HEK293 (cell line): ENCODE results near the gene COQ8A.

Experiments used
- YY1 ChIP-seq: fragments of 450-650 bp; formaldehyde crosslinking; IDR thresholded peaks from 2 replicates; pipeline ENCODE4 v1.5.1; 2018; ENCODE audit warnings: missing biosample characterization, missing genetic modification characterization
- ZNF10 ChIP-seq: fragments of 450-650 bp; formaldehyde crosslinking; IDR thresholded peaks from 2 replicates; pipeline ENCODE4 v1.5.1; 2017; ENCODE audit warnings: missing biosample characterization, missing genetic modification characterization
- ZNF121 ChIP-seq: fragments of 450-650 bp; formaldehyde crosslinking; IDR thresholded peaks from 2 replicates; pipeline ENCODE4 v1.5.1; 2016; ENCODE audit warnings: missing biosample characterization, missing genetic modification characterization
- ZNF24 ChIP-seq: fragments of 450-650 bp; formaldehyde crosslinking; IDR thresholded peaks from 2 replicates; pipeline ENCODE4 v1.5.1; 2016; ENCODE audit warnings: missing biosample characterization, missing genetic modification characterization
- ZNF248 ChIP-seq: fragments of 450-650 bp; formaldehyde crosslinking; IDR thresholded peaks from 2 replicates; pipeline ENCODE4 v1.5.1; 2017; ENCODE audit warnings: missing biosample characterization, missing genetic modification characterization
- ZNF549 ChIP-seq: fragments of 450-650 bp; IDR thresholded peaks from 2 replicates; pipeline ENCODE4 v1.5.1; 2018; ENCODE audit warnings: missing biosample characterization, missing genetic modification characterization, mild to moderate bottlenecking, inconsistent platforms, moderate library complexity
- ZNF660 ChIP-seq: fragments of 450-650 bp; IDR thresholded peaks from 2 replicates; pipeline ENCODE4 v1.5.1; 2018; ENCODE audit warnings: missing biosample characterization, mild to moderate bottlenecking, missing genetic modification characterization
- ZNF670 ChIP-seq: fragments of 450-650 bp; formaldehyde crosslinking; IDR thresholded peaks from 2 replicates; pipeline ENCODE4 v1.5.1; 2016; ENCODE audit warnings: missing biosample characterization, missing genetic modification characterization, low read depth
- ZNF843 ChIP-seq: fragments of 450-650 bp; formaldehyde crosslinking; IDR thresholded peaks from 2 replicates; pipeline ENCODE4 v1.5.1; 2016; ENCODE audit warnings: missing biosample characterization, missing genetic modification characterization
- TF ChIP-seq, protein P1 (sequence below): fragments of 450-650 bp; formaldehyde crosslinking; IDR thresholded peaks from 2 replicates; pipeline ENCODE4 v1.5.1; 2016; ENCODE audit warnings: missing biosample characterization, missing genetic modification characterization
- TF ChIP-seq, protein P2 (sequence below): fragments of 450-650 bp; formaldehyde crosslinking; IDR thresholded peaks from 2 replicates; pipeline ENCODE4 v1.5.1; 2016; ENCODE audit warnings: missing biosample characterization, missing genetic modification characterization
- TF ChIP-seq, protein P3 (sequence below): fragments of 450-650 bp; formaldehyde crosslinking; IDR thresholded peaks from 2 replicates; pipeline ENCODE4 v1.5.1; 2016; ENCODE audit warnings: missing biosample characterization, missing genetic modification characterization, borderline replicate concordance
- TF ChIP-seq, protein P4 (sequence below): IDR thresholded peaks from 2 replicates; pipeline ENCODE4 v1.6.1; 2011; ENCODE audit warnings: mild to moderate bottlenecking, low read depth, low read length, borderline replicate concordance
- TF ChIP-seq, protein P5 (sequence below): fragments of 450-650 bp; formaldehyde crosslinking; IDR thresholded peaks from 2 replicates; pipeline ENCODE4 v1.5.1; 2016; ENCODE audit warnings: missing biosample characterization, missing genetic modification characterization, low read depth

DNA sequence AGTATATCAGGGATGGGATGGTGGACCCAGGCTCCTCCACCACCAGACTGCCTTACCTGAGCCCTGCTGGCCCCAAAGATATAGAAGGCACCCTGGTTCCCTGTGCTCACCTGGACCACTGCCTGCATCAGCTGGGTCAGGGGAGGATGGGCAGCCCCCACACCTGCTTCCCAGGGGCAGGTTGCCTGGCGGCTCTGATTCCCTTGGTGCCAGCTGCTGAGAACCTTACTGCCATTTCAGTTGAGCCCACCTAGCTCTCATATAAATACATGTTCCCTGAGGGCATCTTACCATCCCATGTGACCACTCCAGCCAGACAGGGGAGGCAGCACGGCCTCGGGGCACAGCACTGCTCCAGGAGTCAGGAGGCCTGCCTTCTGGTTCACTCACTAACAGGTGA is 45.3 kb upstream of the COQ8A start:
- TF ChIP-seq ZNF843 (tag by site-specific recombination) (no peak), ZNF670 (tag by site-specific recombination) (no peak), YY1 (tag by site-specific recombination) (no peak), ZNF248 (tag by site-specific recombination) (no peak), ZNF660 (tag by site-specific recombination) (no peak), ZNF121 (tag by site-specific recombination) (no peak), ZNF24 (tag by site-specific recombination) (no peak), ZNF549 (tag by site-specific recombination) (no peak), ZNF10 (tag by site-specific recombination) (no peak)
- TF ChIP-seq, protein P1, sequence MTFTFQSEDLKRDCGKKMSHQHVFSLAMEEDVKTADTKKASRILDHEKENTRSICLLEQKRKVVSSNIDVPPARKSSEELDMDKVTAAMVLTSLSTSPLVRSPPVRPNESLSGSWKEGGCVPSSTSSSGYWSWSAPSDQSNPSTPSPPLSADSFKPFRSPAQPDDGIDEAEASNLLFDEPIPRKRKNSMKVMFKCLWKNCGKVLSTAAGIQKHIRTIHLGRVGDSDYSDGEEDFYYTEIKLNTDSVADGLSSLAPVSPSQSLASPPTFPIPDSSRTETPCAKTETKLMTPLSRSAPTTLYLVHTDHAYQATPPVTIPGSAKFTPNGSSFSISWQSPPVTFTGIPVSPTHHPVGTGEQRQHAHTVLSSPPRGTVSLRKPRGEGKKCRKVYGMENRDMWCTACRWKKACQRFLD (tag by site-specific recombination) = no peak
- TF ChIP-seq, protein P2, sequence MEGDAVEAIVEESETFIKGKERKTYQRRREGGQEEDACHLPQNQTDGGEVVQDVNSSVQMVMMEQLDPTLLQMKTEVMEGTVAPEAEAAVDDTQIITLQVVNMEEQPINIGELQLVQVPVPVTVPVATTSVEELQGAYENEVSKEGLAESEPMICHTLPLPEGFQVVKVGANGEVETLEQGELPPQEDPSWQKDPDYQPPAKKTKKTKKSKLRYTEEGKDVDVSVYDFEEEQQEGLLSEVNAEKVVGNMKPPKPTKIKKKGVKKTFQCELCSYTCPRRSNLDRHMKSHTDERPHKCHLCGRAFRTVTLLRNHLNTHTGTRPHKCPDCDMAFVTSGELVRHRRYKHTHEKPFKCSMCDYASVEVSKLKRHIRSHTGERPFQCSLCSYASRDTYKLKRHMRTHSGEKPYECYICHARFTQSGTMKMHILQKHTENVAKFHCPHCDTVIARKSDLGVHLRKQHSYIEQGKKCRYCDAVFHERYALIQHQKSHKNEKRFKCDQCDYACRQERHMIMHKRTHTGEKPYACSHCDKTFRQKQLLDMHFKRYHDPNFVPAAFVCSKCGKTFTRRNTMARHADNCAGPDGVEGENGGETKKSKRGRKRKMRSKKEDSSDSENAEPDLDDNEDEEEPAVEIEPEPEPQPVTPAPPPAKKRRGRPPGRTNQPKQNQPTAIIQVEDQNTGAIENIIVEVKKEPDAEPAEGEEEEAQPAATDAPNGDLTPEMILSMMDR (tag by site-specific recombination) = no peak
- TF ChIP-seq, protein P3, sequence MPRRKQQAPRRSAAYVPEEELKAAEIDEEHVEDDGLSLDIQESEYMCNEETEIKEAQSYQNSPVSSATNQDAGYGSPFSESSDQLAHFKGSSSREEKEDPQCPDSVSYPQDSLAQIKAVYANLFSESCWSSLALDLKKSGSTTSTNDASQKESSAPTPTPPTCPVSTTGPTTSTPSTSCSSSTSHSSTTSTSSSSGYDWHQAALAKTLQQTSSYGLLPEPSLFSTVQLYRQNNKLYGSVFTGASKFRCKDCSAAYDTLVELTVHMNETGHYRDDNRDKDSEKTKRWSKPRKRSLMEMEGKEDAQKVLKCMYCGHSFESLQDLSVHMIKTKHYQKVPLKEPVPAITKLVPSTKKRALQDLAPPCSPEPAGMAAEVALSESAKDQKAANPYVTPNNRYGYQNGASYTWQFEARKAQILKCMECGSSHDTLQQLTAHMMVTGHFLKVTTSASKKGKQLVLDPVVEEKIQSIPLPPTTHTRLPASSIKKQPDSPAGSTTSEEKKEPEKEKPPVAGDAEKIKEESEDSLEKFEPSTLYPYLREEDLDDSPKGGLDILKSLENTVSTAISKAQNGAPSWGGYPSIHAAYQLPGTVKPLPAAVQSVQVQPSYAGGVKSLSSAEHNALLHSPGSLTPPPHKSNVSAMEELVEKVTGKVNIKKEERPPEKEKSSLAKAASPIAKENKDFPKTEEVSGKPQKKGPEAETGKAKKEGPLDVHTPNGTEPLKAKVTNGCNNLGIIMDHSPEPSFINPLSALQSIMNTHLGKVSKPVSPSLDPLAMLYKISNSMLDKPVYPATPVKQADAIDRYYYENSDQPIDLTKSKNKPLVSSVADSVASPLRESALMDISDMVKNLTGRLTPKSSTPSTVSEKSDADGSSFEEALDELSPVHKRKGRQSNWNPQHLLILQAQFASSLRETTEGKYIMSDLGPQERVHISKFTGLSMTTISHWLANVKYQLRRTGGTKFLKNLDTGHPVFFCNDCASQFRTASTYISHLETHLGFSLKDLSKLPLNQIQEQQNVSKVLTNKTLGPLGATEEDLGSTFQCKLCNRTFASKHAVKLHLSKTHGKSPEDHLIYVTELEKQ (tag by site-specific recombination) = no peak
- TF ChIP-seq, protein P4, sequence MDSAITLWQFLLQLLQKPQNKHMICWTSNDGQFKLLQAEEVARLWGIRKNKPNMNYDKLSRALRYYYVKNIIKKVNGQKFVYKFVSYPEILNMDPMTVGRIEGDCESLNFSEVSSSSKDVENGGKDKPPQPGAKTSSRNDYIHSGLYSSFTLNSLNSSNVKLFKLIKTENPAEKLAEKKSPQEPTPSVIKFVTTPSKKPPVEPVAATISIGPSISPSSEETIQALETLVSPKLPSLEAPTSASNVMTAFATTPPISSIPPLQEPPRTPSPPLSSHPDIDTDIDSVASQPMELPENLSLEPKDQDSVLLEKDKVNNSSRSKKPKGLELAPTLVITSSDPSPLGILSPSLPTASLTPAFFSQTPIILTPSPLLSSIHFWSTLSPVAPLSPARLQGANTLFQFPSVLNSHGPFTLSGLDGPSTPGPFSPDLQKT = no peak
- TF ChIP-seq, protein P5, sequence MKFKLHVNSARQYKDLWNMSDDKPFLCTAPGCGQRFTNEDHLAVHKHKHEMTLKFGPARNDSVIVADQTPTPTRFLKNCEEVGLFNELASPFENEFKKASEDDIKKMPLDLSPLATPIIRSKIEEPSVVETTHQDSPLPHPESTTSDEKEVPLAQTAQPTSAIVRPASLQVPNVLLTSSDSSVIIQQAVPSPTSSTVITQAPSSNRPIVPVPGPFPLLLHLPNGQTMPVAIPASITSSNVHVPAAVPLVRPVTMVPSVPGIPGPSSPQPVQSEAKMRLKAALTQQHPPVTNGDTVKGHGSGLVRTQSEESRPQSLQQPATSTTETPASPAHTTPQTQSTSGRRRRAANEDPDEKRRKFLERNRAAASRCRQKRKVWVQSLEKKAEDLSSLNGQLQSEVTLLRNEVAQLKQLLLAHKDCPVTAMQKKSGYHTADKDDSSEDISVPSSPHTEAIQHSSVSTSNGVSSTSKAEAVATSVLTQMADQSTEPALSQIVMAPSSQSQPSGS (tag by site-specific recombination) = no peak
